K562 (cell line): Measurements from ENCODE around the gene TSPAN1. TPM values are rescaled to one million over a fixed set of nuclear protein-coding genes. Genes with fewer than 3 reads are reported as not detected.

Experiments used
- ATAC-seq: fragments of 200-7000 bp; cut with Tn5 transposase; 3 replicates; pipeline ENCODE4 v1.9.1; 2020; ENCODE audit warnings: moderate library complexity
- BruUV-seq: library from RNA; stranded (reverse); fragments of 400-500 nt; replicated peaks from 2 replicates; lab custom pipeline; 2021; lab: Mats Ljungman, UMichigan
- CTCF ChIA-PET: fragments of 300-600 bp; formaldehyde crosslinking; extraction: SDS; loops from one replicate; lab custom pipeline; 2021; ENCODE audit warnings: low intra/inter-chr PET ratio; lab: Yijun Ruan, JAX
- POLR2A ChIA-PET: fragments of 300-600, 350-650 bp; sonication (Branson Sonifier 250); formaldehyde crosslinking; extraction: SDS; loops from one replicate; lab custom pipeline; 2021; ENCODE audit warnings: antibody characterized with exemption, inconsistent platforms; lab: Yijun Ruan, JAX
- DNase-seq, 4 experiments: peaks; one replicate each; pipeline versions ENCODE4 v3.0.0 to v3.0.0-alpha.2; 2011 to 2018; ENCODE audit warnings: low spot score in 3 of 4, mixed read lengths in 3 of 4; ENCODE audit errors: extremely low read depth in 1 of 4
- FAIRE-seq: peaks from 2 replicates; lab custom pipeline; 2011; peaks lifted over from hg19 to GRCh38; lab: Jason Lieb, UNC
- H2AFZ ChIP-seq: 2 replicates; pipeline ENCODE4 v1.6.0; 2011; ENCODE audit warnings: low read depth, low read length, control low read depth, inconsistent platforms
- H3K27ac ChIP-seq: fragments of 200-600 bp; 3 replicates; pipeline ENCODE4 v1.8.0; 2011; ENCODE audit warnings: low read depth, mild to moderate bottlenecking, control low read depth, inconsistent platforms, low read length, moderate library complexity, mixed read lengths; ENCODE audit errors: extremely low read depth
- H3K27me3 ChIP-seq, 2 experiments: fragments of 300-600 bp in 1 of 2; 2 replicates in 1 of 2; 3 replicates in 1 of 2; pipeline versions ENCODE4 v1.6.0 to v1.8.0; 2011; ENCODE audit warnings: inconsistent platforms in 2 of 2, low read length in 2 of 2, mild to moderate bottlenecking in 1 of 2, mixed read lengths in 1 of 2, moderate library complexity in 1 of 2; ENCODE audit not compliant: control insufficient read depth in 2 of 2, insufficient read depth in 2 of 2
- H3K36me3 ChIP-seq: fragments of 300-600 bp; 3 replicates; pipeline ENCODE4 v1.8.0; 2011; ENCODE audit warnings: mild to moderate bottlenecking, low read length, inconsistent platforms; ENCODE audit not compliant: control insufficient read depth, insufficient read depth
- H3K4me1 ChIP-seq, 2 experiments: fragments of 200-600 bp in 1 of 2; replicated peaks in 1 of 2; 2 replicates in 1 of 2; 3 replicates in 1 of 2; pipeline versions ENCODE4 v1.5.1 to v1.8.0; 2011; ENCODE audit warnings: inconsistent platforms in 2 of 2, low read length in 2 of 2, mild to moderate bottlenecking in 1 of 2, mixed read lengths in 1 of 2, moderate library complexity in 1 of 2; ENCODE audit not compliant: control insufficient read depth in 2 of 2, insufficient read depth in 2 of 2
- H3K4me2 ChIP-seq: 2 replicates; pipeline ENCODE4 v1.6.1; 2011; ENCODE audit warnings: low read length, control low read depth, inconsistent platforms, mixed read lengths; ENCODE audit not compliant: insufficient read depth
- H3K4me3 ChIP-seq: fragments of 200-600 bp; sonication (generic), shearing (Covaris generic); 2 replicates; pipeline ENCODE4 v1.5.1; 2016; ENCODE audit warnings: control low read depth, inconsistent platforms
- H3K79me2 ChIP-seq: fragments of 200-600 bp; 3 replicates; pipeline ENCODE4 v1.8.0; 2011; ENCODE audit warnings: low read length, inconsistent platforms; ENCODE audit not compliant: control insufficient read depth, insufficient read depth
- H3K9ac ChIP-seq, 2 experiments: 2 replicates each; pipeline versions ENCODE4 v1.6.0 to v1.6.1; 2011; ENCODE audit warnings: low read depth in 2 of 2, low read length in 2 of 2, control low read depth in 1 of 2, inconsistent platforms in 1 of 2, mild to moderate bottlenecking in 1 of 2, mixed read lengths in 1 of 2; ENCODE audit not compliant: insufficient read depth in 1 of 2
- H3K9me1 ChIP-seq: one replicate; pipeline ENCODE4 v1.6.0; 2011; ENCODE audit warnings: inconsistent platforms, mild to moderate bottlenecking, low read length, moderate library complexity; ENCODE audit not compliant: control insufficient read depth, insufficient read depth
- H3K9me3 ChIP-seq: replicated peaks from 2 replicates; pipeline ENCODE4 v1.5.1; 2011; ENCODE audit warnings: low read depth, low read length, inconsistent platforms; ENCODE audit not compliant: control insufficient read depth, insufficient read depth
- H4K20me1 ChIP-seq: replicated peaks from 2 replicates; pipeline ENCODE4 v1.6.1; 2011; ENCODE audit warnings: low read length, inconsistent platforms, mixed read lengths; ENCODE audit not compliant: control insufficient read depth, insufficient read depth
- EP300 ChIP-seq: IDR thresholded peaks from 2 replicates; pipeline ENCODE4 v1.6.1; 2012; ENCODE audit warnings: low read length, improper control_type of control experiment
- MAFK ChIP-seq: IDR thresholded peaks from 2 replicates; pipeline ENCODE4 v1.6.1; 2011; ENCODE audit warnings: low read length, improper control_type of control experiment
- MTA3 ChIP-seq: fragments of 450-650 bp; formaldehyde crosslinking; IDR thresholded peaks from 2 replicates; pipeline ENCODE4 v1.6.1; 2017; ENCODE audit warnings: mild to moderate bottlenecking, borderline replicate concordance
- WGBS: fragments of 100-300 bp; shearing (Covaris generic); methylation state at CpG from one replicate; pipeline ENCODE4 v1.1.6; 2016; ENCODE audit warnings: low coverage, mixed read lengths; ENCODE audit not compliant: insufficient coverage; ENCODE audit errors: missing lambda C conversion rate; 5-methylcytosine and 5-hydroxymethylcytosine counted together
- in situ Hi-C: fragments of 300-500 bp; cut with MboI; formaldehyde crosslinking; loops from 4 replicates; pipeline ENCODE4 v1.15.0; 2018; ENCODE audit warnings: inconsistent platforms, mixed read lengths
- intact Hi-C: fragments of 100-400 bp; cut with micrococcal nuclease; formaldehyde crosslinking; loops from 2 replicates; pipeline ENCODE4 v1.14.2; 2022
- polyA plus RNA-seq, 8 experiments: library from polyadenylated mRNA; depleted of rRNA in 4 of 8; stranded (reverse) in 5 of 8; unstranded in 3 of 8; fragments of >200 nt; fragmentation: Nextera tagmentation in 2 of 8; fragmentation: Illumina TruSeq in 1 of 8; extraction: Ambion mirVana in 2 of 8; extraction: Trizol in 1 of 8; gene quantifications; 2 replicates each; pipeline versions ENCODE4 v1.2.1 to v1.2.3, GENCODE V29; 2011 to 2014; ENCODE audit warnings: inconsistent platforms in 1 of 8, missing spikeins in 1 of 8
- total RNA-seq, 7 experiments: library from RNA; depleted of rRNA in 6 of 7; stranded (reverse); fragments of >200 nt in 6 of 7; fragmentation: Illumina TruSeq in 2 of 7; extraction: Trizol in 2 of 7; gene quantifications; 2 replicates each; pipeline versions ENCODE4 v1.2.1 to v1.2.3, GENCODE V29; 2011 to 2021; ENCODE audit warnings: low replicate concordance in 1 of 7
- TF ChIP-seq, protein P1 (sequence below), 2 experiments: fragments of 200-800 bp in 1 of 2; sonication (Bioruptor generic) in 1 of 2; sonication (generic) in 1 of 2; formaldehyde crosslinking in 1 of 2; IDR thresholded peaks in 1 of 2; conservative IDR thresholded peaks in 1 of 2; 2 replicates each; pipeline versions ENCODE4 v1.5.0 to v1.6.1; 2016 to 2020; ENCODE audit warnings: missing compliant biosample characterization in 1 of 2, missing genetic modification characterization in 1 of 2, missing genetic modification reagents in 1 of 2
- TF ChIP-seq, protein P2 (sequence below), 2 experiments: IDR thresholded peaks; 2 replicates each; pipeline ENCODE4 v1.6.1; 2011; ENCODE audit warnings: borderline replicate concordance in 1 of 2, control low read depth in 1 of 2, low read depth in 1 of 2, low read length in 1 of 2, mild to moderate bottlenecking in 1 of 2, mixed read lengths in 1 of 2, moderate library complexity in 1 of 2; ENCODE audit not compliant: insufficient read depth in 1 of 2, insufficient read length in 1 of 2, poor library complexity in 1 of 2, severe bottlenecking in 1 of 2; ENCODE audit errors: extremely low read depth in 1 of 2

Gene TSPAN1
- total and polyA plus RNA-seq, 9 of the 15 experiments (the other 6 are each of a cell fraction or from before 2014, with no cell fraction given), result 0.58 TPM; not detected in 8

DNA sequence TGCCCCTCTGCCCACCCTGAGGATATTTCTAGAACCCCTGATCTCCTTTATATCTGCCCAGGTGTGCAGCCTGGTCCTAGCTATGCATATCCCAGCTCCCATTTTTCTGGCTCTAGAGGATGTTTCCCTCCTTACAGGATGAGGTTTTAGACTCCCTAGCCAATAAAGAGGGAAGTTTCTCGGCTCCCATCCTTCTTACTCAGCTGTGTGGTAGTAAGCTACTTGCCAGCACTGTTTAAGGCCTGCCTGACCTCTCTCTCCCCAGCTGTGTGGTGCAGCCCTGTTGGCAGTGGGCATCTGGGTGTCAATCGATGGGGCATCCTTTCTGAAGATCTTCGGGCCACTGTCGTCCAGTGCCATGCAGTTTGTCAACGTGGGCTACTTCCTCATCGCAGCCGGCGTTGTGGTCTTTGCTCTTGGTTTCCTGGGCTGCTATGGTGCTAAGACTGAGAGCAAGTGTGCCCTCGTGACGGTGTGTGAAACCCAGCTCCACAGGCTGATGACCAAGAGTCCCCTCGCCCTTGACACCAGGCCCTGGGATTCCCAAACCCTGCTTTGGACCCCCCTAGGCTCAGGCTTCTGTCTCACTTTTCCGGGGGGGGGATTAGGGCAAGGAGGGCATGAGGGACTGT is 9.2 kb downstream of the TSPAN1 start:
- H3K9me3 ChIP-seq, result no peaks in the 10 kb centered on the region
- no peak for ATAC-seq
- peaks cover 19 to 22% of the 10 kb centered on the region in 2 experiments for H3K4me1 ChIP-seq
- H3K9ac ChIP-seq, result no peak overlapping the region
- intact Hi-C loops, result loop anchor here (5.0 kb wide), 1 partner anchor 163 kb away; no protein-coding TSS in a partner anchor
- no peaks in the 10 kb centered on the region for H3K27me3 ChIP-seq
- peaks cover 5% of the 10 kb centered on the region for H3K9me1 ChIP-seq
- BruUV-seq, result no TSS peak
- WGBS, result 42% methylated on average over 12 of the region's 12 CpGs
- H3K36me3 ChIP-seq, result peaks cover 15% of the 10 kb centered on the region; the same call in 2 of the 3 replicates
- H3K4me2 ChIP-seq, result no peak overlapping the region
- H4K20me1 ChIP-seq, result no peaks in the 10 kb centered on the region; the same call in 1 of the 2 replicates
- H3K27ac ChIP-seq, result no peak overlapping the region
- no peak for FAIRE-seq
- H3K4me3 ChIP-seq, result no peak overlapping the region
- TF ChIP-seq MAFK (no peak), EP300 (no peak), MTA3 (no peak)
- TF ChIP-seq, protein P1, sequence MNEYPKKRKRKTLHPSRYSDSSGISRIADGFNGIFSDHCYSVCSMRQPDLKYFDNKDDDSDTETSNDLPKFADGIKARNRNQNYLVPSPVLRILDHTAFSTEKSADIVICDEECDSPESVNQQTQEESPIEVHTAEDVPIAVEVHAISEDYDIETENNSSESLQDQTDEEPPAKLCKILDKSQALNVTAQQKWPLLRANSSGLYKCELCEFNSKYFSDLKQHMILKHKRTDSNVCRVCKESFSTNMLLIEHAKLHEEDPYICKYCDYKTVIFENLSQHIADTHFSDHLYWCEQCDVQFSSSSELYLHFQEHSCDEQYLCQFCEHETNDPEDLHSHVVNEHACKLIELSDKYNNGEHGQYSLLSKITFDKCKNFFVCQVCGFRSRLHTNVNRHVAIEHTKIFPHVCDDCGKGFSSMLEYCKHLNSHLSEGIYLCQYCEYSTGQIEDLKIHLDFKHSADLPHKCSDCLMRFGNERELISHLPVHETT (CRISPR knock-in tag; conservative IDR thresholded peaks at IDR 0.05 in 1 of 2, IDR thresholded peaks at IDR 0.05 in 1 of 2), result no peak
- TF ChIP-seq, protein P2, sequence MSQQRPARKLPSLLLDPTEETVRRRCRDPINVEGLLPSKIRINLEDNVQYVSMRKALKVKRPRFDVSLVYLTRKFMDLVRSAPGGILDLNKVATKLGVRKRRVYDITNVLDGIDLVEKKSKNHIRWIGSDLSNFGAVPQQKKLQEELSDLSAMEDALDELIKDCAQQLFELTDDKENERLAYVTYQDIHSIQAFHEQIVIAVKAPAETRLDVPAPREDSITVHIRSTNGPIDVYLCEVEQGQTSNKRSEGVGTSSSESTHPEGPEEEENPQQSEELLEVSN (IDR thresholded peaks at IDR 0.05; ENCODE audit: borderline replicate concordance in 1 of 2, extremely low read depth in 1 of 2, insufficient read depth in 1 of 2, insufficient read length in 1 of 2, low read depth in 1 of 2, low read length in 1 of 2, poor library complexity in 1 of 2, severe bottlenecking in 1 of 2), result no peak
- no peaks in the 10 kb centered on the region for H3K79me2 ChIP-seq
- POLR2A ChIA-PET, result interaction anchor here (0.6 to 4.1 kb wide), 15 partner anchors 9 to 662 kb away, joined by 3 to 19 read pairs (median 4); partner anchors contain the start of genes PIK3R3, PRDX1 and TSPAN1
- CTCF ChIA-PET, result interaction anchor here (1.2 to 2.3 kb wide), 2 partner anchors 40 to 147 kb away, joined by 3 to 6 read pairs; no protein-coding TSS in a partner anchor
- no peak for DNase-seq
- no peak overlapping the region for H2AFZ ChIP-seq
- in situ Hi-C loops, result loop anchor here (25.0 kb wide), 1 partner anchor 547 kb away; no protein-coding TSS in a partner anchor
